Esophagus muscularis mucosa (tissue), 3 donors: ENCODE measurements around the gene PSMD8.

ENCODE experiments used
- POLR2A ChIP-seq: fragments of 450-650 bp; IDR thresholded peaks from one replicate; pipeline ENCODE4 v1.6.1; 2017; ENCODE audit warnings: antibody characterized with exemption, moderate library complexity, mild to moderate bottlenecking, low read depth
- POLR2AphosphoS5 ChIP-seq, 2 donors: sonication (generic); formaldehyde crosslinking; IDR thresholded peaks; one replicate each; pipeline ENCODE4 v1.6.1; 2017; ENCODE audit warnings: antibody characterized with exemption in 2 of 2
- TF ChIP-seq, protein P1 (sequence below), 3 experiments: fragments of 200-600 bp in 2 of 3; fragments of 450-650 bp in 1 of 3; sonication (generic) in 2 of 3; IDR thresholded peaks; one replicate each; pipeline ENCODE4 v1.5.1; 2017 to 2019; ENCODE audit warnings: antibody characterized with exemption in 3 of 3, mild to moderate bottlenecking in 2 of 3, moderate library complexity in 1 of 3

GRCh38 chr19:38402967-38403674, 28.8 kb downstream of the PSMD8 start, which contains the start of gene FAM98C:
- TF ChIP-seq POLR2AphosphoS5 (IDR thresholded peaks at IDR 0.05), result peak; percentile 69 to 82
- TF ChIP-seq, protein P1, sequence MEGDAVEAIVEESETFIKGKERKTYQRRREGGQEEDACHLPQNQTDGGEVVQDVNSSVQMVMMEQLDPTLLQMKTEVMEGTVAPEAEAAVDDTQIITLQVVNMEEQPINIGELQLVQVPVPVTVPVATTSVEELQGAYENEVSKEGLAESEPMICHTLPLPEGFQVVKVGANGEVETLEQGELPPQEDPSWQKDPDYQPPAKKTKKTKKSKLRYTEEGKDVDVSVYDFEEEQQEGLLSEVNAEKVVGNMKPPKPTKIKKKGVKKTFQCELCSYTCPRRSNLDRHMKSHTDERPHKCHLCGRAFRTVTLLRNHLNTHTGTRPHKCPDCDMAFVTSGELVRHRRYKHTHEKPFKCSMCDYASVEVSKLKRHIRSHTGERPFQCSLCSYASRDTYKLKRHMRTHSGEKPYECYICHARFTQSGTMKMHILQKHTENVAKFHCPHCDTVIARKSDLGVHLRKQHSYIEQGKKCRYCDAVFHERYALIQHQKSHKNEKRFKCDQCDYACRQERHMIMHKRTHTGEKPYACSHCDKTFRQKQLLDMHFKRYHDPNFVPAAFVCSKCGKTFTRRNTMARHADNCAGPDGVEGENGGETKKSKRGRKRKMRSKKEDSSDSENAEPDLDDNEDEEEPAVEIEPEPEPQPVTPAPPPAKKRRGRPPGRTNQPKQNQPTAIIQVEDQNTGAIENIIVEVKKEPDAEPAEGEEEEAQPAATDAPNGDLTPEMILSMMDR (IDR thresholded peaks at IDR 0.05), result peak; percentile 97 to 99 (median 98)
- TF ChIP-seq POLR2A, result no peak
